8988T (cell line): ENCODE data around the gene LRRFIP2.
"Not testable (repeated sequence)": the region's sequence is repeated elsewhere in the genome, so short reads cannot be mapped to it uniquely, and the experiment has no call there.

Experiments
- DNase-seq: peaks from one replicate; pipeline ENCODE4 v3.0.0; 2011

The LRRFIP2 gene

DNA sequence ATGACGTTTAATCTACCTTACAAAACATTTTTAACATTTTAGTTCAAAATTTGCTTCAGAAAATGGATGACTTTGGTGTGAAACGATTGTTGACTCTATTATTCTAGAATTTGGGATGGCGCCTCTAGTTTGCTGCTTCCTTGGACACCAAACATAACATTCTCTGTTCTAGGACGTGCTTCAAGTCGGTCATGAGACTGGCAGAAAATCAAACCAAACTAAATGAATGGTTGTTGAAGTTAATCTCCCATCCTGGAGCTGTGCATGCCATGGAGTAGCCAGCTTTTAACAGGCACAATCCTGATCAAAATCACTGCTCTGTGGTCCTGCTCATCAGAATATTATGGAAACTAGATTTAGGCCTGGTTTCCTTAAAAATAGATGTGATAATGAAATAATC, 9.6 kb upstream of the LRRFIP2 start:
- DNase-seq = no peak

DNA sequence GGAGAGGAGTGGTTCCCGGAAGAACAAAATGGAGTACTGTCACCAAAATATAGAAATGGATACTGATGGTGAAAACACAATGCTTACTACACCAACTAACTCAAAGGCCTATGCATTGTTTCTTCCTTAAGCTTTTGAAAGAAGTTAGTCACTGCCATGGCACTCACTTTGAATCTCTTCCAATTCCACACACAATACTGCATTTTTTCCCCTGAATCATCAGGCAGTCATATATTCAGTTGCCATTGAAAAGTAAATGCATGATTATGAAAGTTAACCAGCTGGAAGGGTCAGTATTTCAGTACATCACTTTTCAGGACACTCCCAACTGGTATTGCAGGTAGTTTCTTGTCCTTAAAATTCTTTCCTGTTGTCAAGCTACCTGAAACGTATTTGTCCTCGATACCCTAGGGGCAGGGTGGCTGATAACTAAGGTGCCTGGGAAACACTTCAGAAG, 9.0 kb upstream of the LRRFIP2 start:
- no peak for DNase-seq

DNA sequence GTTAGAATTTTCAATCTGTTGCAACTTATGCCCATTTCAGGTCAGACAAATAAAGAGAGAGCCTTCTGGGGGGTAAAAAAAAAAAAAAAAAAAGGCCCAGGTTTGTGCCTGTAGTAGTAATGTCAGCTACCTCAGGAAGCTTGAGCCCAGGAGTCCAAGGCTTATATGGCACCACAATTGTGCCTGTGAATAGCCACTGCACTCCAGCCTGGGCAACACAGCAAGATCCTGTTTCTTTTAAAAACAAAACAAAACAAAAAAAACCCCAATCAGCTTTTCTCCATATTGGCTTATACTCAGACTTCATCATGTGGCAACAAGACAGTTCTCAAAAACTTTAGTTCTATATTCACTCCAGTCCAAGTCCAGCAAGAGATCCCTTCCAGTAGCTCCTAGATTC, 8.4 kb upstream of the LRRFIP2 start:
- DNase-seq = no peak

- DNase-seq = no peak
Observed at GRCh38 chr3:37181756-37182155, 7.4 kb upstream of the LRRFIP2 start.

GRCh38 chr3:37179144-37179967, 5.0 kb upstream of the LRRFIP2 start:
- DNase-seq = no peak

GRCh38 chr3:37173806-37174205, 576 bp downstream of the LRRFIP2 start:
- no peak for DNase-seq

- DNase-seq = no peak
Observed at GRCh38 chr3:37171144-37171543, 3.2 kb downstream of the LRRFIP2 start.

DNA sequence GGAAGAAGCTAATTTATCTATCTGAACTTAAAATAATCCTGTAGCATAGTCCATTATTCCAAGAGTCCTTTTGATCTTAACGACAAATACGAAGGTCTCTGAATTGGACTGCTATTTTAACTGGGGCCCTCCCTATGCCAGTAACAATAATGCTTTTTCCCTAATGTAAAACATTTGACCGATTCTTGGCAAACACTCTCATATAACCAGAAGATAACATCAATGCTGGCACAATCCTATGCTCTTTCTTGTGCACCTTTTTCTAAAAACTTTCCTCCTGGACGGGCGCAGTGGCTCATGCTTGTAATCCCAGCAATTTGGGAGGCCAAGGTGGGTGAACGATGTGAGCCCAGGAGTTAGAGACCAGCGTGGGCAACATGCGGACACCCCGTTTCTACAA, 3.9 kb downstream of the LRRFIP2 start:
- no peak for DNase-seq

- no peak for DNase-seq
Observed at GRCh38 chr3:37170060-37170459, 4.3 kb downstream of the LRRFIP2 start.

DNA sequence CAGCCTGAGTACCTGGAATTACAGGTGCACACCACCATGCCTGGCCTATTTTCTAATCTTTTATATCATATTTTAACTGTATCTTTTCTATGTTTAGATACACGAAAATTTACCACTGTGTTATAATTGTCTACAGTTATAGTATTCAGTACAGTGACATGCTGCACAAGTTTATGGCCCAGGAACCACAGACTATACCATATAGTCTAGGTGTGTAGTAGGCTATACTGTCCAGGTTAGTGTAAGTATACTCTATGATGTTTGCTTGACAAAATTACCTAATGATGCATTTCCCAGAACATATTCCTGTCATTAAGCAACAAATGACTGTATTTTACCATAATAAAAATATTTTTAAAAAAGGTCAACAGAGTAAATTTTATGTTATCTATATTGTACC, 5.5 kb downstream of the LRRFIP2 start:
- no peak for DNase-seq

DNA sequence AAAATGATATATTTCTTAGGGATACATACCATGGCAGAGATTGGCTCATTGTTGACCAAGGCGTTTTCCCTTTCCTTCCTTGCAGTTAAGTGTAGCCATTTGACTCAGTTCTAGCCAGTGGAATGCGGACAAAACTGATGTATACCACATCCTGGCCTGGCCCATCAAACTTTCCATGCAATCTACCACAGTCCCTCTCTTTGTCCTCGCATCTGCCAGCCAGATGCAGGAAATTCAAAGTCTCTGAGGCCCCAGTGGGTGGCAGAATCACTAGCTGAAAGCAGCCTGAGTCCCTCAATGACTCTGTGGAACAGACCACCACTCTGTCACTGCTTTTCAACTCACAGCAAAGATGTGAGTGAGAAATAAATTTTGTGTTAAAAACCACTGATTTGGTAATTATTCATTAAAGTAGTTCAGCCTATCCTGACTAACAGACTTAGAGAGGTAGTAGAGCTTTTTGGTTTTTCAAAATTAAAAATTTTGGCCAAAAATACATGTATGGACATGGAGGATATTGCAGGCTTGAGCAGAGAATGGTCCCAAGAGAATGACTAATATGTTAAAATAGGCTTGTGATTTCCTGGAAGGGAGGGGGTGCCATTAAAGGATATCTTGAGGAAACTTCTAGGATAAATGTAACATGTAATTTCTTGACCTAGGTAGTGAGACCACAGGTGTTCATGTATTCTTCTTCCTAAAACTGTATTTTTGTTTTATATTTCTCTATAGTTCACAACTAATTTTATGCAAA, 10.9 kb downstream of the LRRFIP2 start:
- no peak for DNase-seq

GRCh38 chr3:37162501-37163245, 11.7 kb downstream of the LRRFIP2 start:
- no peak for DNase-seq

DNA sequence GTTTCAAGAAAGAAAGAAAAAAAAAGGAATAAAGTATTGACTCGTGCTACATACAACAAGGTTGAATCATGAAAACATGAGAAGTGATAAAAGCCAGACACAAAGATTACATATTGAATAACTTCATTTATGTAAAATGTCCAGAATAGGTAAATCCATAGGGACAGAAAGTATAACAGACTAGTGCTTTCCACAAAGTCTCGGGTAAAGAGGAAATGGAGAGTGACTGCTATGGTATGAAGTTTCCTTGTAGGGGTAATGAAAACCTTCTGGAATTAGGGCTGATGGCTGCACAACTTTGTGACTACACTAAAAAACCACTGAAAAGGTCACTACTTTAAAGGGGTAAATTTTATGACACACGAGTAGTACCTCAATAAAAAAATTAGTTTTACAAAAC, 13.0 kb downstream of the LRRFIP2 start:
- DNase-seq = no peak

GRCh38 chr3:37155782-37156181, 18.6 kb downstream of the LRRFIP2 start:
- DNase-seq = no peak

GRCh38 chr3:37154668-37155314, 19.6 kb downstream of the LRRFIP2 start:
- DNase-seq = no peak

GRCh38 chr3:37150621-37151020, 23.8 kb downstream of the LRRFIP2 start:
- DNase-seq = no peak

GRCh38 chr3:37149257-37149656, 25.1 kb downstream of the LRRFIP2 start:
- DNase-seq = no peak

DNA sequence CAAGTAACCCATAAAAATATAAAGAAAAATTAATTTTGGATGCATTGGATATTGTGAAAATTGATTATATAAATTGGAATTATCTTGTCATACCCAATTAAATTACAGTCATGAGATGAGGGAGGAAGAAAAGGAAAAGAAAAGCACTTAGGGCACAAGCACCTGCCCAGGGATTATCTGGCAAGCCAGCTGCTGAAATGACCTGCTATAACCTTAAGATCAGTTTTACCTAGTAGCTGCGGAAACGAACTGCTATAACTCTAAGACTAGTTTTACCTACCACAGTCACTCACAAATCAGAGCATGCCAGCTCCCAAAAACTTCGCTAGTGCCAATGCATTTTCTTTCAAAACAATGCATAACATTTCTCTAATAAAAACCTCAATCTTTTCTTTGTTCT, 26.2 kb downstream of the LRRFIP2 start:
- no peak for DNase-seq

- no peak for DNase-seq
Observed at GRCh38 chr3:37147666-37148065, 26.7 kb downstream of the LRRFIP2 start.

GRCh38 chr3:37146927-37147326, 27.5 kb downstream of the LRRFIP2 start:
- not testable (repeated sequence) for DNase-seq

DNA sequence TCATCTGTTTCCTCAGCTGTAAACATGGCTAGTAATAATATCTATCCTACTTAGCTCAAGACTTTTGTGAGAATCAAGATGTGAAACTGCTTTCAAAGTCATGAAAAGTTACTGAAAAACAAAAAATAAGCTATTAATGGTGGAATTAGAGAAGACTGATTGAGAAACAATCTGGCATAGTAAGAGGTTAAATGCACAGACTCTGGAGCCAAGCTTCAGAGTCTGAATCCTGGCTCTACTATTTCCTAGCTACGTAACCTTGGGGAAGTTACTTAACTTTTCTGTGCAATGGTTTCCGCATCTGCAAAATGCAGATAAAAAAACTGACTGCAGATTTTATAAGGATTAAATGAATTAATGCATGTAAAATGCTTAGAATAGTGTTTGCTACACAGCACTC, 28.8 kb downstream of the LRRFIP2 start:
- no peak for DNase-seq

- DNase-seq = no peak
Observed at GRCh38 chr3:37144806-37145205, 29.6 kb downstream of the LRRFIP2 start.

- DNase-seq = no peak
Observed at GRCh38 chr3:37143821-37144220, 30.6 kb downstream of the LRRFIP2 start.
